ENCODE data around the gene CXorf49B.
"Not testable (repeated sequence)": the region's sequence is repeated elsewhere in the genome, so short reads cannot be mapped to it uniquely, and the experiment has no call there.

CXorf49B gene

DNA sequence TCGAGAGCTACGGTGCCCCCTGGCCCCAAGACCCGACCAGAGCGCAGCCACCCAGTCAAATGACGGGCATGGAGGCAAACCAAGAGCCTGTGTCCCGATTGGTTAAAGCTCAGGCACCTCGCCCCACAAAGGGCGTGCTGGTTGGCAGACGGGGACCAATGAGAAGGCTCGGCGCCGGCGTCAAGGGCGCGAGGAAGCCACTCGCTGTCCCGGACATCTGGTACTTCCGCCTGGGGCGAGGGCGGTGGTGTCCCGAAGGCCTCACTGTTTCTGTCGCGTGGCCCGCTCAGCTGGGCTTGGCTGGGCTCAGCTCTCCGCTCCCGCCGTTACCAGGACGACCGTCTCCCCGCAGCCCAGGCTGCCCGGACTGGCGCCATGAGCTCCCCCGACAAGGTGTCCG, at the start of gene CXorf49B:
Gene CXorf49B, plus strand, starts transcription at position 301 of the 400 bp plus-strand sequence. Its CDS starts 75 bp downstream, at position 376.
- DNase-seq = not testable (repeated sequence)

DNA sequence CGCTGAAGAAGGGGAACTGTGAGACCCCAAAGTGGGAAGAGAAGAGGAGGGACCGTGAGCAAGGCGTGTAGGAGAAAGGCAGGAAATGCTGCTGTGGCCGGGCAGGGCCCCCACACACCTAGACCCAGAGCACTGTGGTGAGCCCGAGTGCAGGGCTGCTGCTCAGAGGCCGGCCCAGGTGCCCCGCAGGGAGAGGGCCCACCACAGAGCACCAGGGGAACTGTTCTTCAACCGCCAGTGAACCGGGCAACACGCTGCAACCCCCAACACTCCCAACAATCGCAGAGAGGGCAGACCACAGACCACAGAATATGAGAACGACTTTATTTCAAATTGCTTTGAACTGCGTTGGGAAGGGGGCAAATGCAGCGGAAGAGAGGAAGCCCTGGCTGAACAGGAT, 49.1 kb upstream of the CXorf49B start:
- DNase-seq = not testable (repeated sequence)

DNA sequence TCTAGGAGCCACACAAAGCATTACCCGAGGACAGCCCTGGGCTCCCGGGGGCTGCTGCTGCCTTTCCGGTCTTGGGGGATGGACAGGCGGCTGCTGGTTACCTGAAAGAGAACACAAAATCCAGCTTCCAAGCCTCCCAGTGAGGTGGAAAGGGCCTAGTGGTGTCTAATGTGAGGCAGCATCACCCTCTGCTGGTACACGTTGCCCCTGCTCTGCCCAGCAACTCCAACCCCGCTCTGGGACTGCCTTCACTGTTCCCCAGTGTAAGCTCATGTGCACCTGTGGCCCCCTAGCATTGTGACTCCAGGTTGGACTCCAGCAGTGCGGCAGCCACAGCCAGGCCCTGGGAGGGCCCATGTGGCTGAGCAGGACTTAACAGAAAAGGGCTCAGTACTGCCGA, 47.6 kb upstream of the CXorf49B start:
- DNase-seq = not testable (repeated sequence)

DNA sequence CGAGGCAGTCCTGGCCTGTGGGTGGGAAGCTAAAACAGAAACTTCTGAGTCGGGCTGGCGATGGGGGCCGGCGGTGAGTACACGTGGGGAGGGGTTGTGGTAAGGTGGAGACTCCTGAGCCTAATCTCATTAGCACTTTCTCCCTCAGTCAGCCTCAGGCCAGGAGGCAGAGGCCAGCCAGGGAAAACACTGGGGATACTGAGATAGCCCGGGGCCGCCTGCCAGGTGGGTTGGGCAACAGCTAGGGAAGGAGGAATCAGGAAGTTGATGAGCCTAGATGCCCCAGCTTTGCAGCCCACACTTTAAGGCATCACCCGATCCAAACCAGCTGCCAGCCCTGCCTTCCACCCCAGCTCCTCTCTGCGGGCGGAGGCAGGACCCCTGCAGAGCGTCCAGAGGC, 46.8 kb upstream of the CXorf49B start:
- not testable (repeated sequence) for DNase-seq

DNA sequence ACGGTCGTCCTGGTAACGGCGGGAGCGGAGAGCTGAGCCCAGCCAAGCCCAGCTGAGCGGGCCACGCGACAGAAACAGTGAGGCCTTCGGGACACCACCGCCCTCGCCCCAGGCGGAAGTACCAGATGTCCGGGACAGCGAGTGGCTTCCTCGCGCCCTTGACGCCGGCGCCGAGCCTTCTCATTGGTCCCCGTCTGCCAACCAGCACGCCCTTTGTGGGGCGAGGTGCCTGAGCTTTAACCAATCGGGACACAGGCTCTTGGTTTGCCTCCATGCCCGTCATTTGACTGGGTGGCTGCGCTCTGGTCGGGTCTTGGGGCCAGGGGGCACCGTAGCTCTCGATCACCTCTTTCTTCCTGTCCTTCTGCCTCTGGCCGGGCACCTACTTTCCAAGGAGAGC, 45.0 kb upstream of the CXorf49B start, which contains the start of gene CXorf49:
Gene CXorf49, minus strand, starts transcription at position 101 of the 400 bp plus-strand sequence. CDS start 134 bp downstream, outside the sequence.
- DNase-seq = not testable (repeated sequence)

DNA sequence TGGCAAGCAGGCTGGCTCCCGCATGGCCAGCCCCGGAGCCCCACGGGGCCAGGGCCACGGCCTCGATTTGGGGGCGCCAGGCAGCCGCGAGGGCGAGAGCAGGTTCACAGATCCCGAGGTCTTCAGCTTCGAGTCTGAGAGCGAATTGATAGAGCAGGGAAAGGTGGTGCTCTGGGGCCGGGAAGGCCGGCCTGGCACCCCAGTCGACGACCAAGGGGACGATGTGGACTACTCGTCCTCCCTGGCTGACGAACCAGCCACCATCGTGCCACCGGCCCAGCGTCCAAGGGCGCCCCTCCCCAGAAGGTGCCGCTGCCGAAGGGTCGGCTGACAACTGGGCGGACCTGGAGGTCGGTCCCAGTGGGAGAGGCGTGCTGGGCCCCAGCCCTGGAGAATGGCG, 44.0 kb upstream of the CXorf49B start:
- not testable (repeated sequence) for DNase-seq

DNA sequence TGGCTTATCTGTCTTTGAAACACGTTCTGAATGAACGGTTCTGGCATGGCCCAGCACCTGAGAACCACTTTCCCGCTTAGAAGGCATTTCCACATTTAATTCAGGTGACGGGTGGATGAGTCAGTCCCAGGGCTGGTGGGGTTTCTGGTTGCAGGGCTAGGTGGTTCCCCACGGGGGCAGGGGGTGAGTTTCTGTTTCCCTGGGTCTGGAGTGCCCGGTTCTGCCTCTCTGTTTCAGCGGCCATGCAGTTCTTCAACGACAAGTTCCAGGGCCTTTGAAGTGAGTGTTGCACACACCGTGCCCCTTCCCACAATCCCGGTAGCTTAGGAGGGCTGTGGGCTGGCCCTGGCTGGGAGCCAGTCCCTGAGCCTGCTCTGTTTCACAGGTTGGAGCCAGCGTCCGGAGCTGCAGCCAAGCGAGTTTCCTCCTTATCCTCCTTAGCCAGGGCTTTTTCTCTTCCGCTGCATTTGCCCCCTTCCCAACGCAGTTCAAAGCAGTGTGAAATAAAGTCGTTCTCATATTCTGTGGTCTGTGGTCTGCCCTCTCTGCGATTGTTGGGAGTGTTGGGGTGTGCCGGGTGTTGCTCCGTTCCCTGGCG, 42.8 kb upstream of the CXorf49B start:
- DNase-seq = not testable (repeated sequence)

DNA sequence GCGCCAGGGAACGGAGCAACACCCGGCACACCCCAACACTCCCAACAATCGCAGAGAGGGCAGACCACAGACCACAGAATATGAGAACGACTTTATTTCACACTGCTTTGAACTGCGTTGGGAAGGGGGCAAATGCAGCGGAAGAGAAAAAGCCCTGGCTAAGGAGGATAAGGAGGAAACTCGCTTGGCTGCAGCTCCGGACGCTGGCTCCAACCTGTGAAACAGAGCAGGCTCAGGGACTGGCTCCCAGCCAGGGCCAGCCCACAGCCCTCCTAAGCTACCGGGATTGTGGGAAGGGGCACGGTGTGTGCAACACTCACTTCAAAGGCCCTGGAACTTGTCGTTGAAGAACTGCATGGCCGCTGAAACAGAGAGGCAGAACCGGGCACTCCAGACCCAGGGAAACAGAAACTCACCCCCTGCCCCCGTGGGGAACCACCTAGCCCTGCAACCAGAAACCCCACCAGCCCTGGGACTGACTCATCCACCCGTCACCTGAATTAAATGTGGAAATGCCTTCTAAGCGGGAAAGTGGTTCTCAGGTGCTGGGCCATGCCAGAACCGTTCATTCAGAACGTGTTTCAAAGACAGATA, 2.4 kb upstream of the CXorf49B start:
- not testable (repeated sequence) for DNase-seq

DNA sequence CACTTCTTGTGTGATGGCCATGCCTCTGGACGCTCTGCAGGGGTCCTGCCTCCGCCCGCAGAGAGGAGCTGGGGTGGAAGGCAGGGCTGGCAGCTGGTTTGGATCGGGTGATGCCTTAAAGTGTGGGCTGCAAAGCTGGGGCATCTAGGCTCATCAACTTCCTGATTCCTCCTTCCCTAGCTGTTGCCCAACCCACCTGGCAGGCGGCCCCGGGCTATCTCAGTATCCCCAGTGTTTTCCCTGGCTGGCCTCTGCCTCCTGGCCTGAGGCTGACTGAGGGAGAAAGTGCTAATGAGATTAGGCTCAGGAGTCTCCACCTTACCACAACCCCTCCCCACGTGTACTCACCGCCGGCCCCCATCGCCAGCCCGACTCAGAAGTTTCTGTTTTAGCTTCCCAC, 1.7 kb downstream of the CXorf49B start:
- not testable (repeated sequence) for DNase-seq

DNA sequence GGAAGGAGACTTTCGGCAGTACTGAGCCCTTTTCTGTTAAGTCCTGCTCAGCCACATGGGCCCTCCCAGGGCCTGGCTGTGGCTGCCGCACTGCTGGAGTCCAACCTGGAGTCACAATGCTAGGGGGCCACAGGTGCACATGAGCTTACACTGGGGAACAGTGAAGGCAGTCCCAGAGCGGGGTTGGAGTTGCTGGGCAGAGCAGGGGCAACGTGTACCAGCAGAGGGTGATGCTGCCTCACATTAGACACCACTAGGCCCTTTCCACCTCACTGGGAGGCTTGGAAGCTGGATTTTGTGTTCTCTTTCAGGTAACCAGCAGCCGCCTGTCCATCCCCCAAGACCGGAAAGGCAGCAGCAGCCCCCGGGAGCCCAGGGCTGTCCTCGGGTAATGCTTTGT, 2.5 kb downstream of the CXorf49B start:
- not testable (repeated sequence) for DNase-seq

DNA sequence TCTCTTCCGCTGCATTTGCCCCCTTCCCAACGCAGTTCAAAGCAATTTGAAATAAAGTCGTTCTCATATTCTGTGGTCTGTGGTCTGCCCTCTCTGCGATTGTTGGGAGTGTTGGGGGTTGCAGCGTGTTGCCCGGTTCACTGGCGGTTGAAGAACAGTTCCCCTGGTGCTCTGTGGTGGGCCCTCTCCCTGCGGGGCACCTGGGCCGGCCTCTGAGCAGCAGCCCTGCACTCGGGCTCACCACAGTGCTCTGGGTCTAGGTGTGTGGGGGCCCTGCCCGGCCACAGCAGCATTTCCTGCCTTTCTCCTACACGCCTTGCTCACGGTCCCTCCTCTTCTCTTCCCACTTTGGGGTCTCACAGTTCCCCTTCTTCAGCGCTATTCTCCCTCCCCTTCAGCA, 4.0 kb downstream of the CXorf49B start:
- DNase-seq = not testable (repeated sequence)

DNA sequence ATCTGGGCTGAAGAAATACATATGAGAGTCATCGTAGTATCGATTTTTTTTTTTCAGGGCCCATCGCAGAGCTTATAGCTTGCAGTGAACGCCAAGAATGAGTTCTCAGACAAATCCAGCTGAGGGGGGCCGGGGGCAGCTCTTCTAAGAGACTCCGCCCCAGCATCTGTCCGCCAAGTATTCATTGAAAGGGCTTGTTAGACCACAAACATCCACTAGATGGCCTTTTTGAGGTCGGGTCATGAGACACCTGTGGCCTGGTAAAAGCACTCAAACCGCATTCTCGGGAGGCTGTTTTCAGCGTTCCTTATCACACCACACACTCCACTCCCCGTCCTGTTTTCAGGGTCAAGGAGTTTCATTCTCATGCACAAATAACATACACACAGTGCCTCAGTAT, 15.2 kb downstream of the CXorf49B start:
- DNase-seq = not testable (repeated sequence)

DNA sequence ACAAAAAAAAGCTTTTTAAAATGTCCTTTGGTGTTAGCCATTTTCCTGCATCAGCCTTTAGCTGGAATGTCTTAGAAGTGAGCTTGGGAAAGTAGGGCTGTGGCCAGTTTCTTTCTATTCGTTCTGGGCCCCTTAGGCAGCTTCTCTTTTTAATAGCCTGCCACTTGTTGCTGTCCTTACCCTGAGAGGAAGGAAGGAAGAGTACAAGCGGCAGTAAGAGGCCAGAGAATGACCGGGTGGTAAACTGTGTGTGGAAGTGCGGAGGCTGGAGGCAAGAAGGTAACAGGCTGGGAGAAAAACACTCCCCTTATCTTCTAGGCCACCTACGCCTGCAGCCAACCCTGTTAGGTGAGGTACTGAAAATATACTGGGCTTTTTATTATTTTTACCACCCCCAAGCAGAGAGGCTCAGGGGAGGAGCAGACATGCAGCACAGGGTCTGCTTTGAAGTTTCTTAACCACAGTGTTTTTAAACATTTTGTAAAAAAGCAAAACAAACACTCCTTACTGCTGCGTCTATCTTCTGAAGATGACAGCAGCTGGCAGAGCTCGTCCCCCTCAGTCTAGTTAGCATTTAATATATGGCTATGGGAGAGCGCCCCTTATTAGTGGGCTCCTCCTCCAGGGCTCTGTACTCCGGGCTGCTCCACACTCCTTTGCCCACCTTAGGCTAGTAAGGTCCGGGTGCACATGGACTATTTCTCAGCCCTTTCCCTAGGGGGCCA, 19.2 kb downstream of the CXorf49B start:
- not testable (repeated sequence) for DNase-seq

DNA sequence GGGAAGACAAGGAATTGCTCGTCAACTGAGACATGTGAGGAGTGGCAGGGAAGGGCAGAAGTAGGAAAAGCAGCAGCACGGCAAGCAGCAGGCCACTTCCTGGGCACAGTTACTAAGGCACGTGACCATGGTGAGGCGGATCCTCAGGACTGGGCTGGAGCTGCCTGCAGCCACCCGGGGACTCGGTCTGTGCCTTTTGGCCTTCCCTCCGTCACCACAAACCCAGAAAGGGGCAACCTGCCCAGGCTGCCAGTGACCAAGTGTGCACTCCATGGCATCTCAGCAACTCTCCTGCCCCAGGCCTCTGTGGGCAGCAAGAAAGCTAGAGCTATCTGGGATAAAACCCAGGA, 19.8 kb downstream of the CXorf49B start:
- DNase-seq = not testable (repeated sequence)

DNA sequence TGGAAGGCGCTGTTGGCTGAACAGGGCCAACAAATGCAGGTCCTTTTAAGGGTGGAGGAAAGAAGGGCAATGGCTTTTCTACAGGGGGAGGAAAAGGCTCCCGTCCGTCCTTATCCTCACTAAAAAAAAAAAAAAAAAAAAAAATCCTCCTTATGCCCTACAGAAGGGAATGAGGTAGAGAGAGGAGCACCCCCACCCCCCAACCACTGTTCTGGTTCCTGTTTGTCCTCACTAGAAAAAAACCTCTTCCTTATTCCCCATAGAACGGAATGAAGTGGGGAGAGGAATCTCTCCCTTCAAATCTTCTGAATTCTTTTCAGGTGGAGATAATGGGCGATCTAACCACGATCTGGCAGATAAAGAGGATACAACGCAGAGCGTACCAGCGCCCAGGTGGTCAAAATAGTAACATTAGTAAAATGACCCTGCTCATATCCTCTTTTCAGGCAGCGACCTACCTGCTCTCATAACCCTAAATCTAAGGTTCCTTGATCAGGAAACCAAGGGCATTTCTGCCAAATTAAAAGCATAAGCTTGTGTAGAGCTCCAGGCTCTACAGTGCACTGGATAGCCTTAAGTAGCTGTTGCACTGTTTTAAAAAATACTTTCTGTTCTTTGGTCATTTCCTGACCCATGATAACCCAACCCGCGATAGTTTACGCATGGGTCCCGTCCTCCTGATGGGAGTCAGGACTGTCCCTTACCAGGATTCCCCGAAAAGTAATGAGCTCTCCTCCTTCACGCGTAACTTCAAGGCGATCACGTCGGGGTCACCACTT, 20.6 kb downstream of the CXorf49B start:
- DNase-seq = not testable (repeated sequence)

DNA sequence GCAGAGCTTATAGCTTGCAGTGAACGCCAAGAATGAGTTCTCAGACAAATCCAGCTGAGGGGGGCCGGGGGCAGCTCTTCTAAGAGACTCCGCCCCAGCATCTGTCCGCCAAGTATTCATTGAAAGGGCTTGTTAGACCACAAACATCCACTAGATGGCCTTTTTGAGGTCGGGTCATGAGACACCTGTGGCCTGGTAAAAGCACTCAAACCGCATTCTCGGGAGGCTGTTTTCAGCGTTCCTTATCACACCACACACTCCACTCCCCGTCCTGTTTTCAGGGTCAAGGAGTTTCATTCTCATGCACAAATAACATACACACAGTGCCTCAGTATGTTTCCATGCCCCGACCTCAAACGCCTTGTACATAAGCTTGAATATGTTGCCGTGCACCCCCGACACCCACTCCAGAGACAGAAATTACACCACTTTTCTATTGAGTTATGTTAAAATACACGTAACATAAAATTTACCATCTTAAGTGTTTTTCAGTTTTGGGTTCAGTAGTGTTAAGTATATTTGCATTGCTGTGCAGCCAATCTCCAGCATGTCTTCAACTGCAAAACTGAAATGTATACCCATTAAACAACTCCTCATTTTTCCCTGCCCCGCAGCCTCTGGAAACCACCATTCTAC, 21.3 kb downstream of the CXorf49B start:
- DNase-seq = not testable (repeated sequence)

DNA sequence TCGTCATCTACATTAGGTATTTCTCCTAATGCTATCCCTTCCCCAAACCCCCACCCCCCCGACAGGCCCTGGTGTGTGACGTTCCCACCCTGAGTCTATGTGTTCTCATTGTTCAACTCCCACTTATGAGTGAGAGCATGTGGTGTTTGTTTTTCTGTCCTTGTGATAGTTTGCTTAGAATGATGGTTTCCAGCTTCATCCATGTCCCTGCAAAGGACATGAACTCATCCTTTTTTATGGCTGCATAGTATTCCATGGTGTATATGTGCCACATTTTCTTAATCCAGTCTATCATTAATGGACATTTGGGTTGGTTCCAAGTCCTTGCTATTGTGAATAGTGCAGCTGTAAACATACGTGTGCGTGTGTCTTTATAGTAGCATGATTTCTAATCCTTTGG, 43.3 kb downstream of the CXorf49B start:
- DNase-seq = not testable (repeated sequence)

DNA sequence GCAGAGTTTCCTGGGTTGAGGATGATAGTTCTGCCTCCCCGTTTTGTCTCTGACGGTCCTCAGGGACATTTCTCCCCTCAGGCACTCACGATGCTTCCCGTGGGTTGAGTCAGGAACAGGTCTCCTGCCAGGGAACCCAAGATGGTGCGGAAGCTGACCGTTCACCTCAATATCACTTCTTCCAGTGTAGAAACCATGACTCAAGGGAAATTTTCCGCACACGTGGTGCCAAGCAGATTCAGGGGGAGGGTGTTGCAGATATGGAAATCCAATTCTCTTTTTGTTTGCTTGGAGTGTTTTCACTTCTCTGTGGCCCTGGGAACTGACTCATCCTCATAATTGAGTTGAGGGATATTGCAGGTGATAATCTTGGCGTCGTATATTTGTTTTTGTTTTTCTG, 46.7 kb downstream of the CXorf49B start:
- no peak for DNase-seq

DNA sequence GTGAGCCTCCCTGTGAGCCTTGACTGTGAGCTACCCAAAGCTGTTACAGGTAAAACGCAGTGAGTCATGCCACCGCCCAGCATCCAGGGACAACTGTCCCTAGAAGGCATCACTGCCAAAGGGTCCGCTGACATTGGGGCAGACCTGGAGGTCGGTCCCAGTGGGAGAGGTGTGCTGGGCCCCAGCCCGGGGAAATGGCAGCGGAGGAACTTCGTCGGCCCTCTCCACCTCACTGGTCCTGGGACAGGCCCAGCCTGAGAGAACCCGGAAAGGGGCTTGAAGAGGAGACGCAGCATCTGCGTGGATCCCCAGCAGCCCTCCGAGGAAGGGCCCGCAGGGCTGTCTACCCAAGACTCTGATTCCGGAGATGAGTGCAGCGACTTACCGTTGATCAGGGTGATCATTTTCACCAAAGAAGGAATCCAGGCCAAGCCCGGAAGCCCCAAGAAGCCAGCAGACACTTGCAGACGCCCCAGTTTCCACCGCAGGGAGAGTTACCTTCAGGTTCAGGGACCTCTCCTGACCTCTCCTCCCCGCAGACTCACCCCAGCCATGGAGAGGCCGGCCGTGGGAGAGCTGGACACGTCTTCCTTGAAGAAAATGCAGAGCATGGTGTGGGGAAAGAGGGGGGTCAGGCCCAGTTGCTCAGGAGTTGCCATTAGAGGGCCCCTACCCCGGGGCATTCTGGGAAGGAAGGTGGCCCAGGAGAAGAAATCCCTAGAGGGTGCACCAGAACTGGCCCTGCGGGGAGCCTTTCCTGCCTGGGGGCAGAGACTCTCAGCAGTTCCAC, 51.2 kb downstream of the CXorf49B start:
- no peak for DNase-seq

DNA sequence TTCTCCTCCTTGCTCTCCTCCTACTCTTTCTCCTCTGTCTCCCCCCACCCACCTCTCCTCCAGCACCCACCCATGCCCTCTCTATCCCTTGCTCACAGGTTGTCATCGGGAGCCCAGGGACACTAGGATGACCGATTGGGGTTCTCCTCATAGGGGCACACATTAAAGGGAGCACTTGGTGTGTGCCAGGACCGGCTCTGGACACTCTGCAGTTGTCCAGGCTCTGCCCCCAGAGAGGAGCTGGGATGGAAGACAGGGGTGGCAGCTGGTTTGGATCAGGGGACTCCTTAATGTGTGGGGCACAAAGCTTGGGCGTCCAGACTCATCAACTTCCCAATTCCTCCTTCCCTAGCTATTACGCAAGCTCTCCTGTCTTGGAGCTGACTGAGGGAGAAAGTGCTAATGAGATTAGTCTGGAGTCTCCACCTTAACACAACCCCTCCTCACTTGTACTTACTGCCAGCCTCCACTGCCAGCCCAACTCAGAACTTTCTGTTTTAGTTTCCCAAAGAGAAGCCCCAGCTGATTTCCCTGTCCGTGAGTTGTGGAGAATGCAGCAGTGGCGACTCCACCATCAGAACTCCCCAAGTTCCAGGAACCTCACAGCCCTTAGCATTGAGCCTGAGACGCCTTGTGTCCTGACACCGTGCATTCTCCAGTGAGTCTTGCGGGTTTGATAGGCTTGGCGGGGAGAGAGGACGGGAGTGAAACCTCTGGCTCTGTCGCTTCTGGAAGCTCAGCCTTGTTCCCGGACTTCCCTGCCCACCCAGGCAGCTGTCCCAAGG, 52.2 kb downstream of the CXorf49B start:
- DNase-seq = no peak

DNA sequence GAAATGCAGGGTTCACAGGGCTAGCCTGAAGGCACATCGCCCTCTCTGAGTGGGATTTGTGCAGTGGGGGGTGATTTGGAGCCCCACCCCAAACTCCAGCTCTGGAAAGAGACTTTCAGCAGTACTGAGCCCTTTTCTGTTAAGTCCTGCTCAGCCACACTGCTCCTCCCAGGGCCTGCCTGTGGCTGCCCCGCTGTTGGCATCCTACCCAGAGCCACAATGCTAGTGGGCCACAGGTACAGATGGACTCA, 52.7 kb downstream of the CXorf49B start:
- DNase-seq = no peak
